Pancreas (tissue), 10 donors: Measurements from ENCODE around the gene RABAC1. TPM values are rescaled to one million over a fixed set of nuclear protein-coding genes. Genes with fewer than 3 reads are reported as not detected.
A peak's percentile ranks its signal among the peaks of the same experiment; 100 is the strongest.

Experiments used
- ATAC-seq, 4 donors: fragments of 200-7000 bp; cut with Tn5 transposase; one replicate each; pipeline versions ENCODE4 v1.8.0 to v1.9.1; 2020; ENCODE audit warnings: mild to moderate bottlenecking in 4 of 4, moderate library complexity in 4 of 4
- DNase-seq, 6 donors: peaks; one replicate each; pipeline ENCODE4 v3.0.0-alpha.2; 2020
- FAIRE-seq: peaks from 2 replicates; lab custom pipeline; 2012; peaks lifted over from hg19 to GRCh38; lab: Jason Lieb, UNC
- H3K27ac ChIP-seq, 4 donors: fragments of 200-600 bp; sonication (generic); 1 replicate in 3 of 4; 2 replicates in 1 of 4; pipeline versions ENCODE4 v1.5.0 to v1.8.0; 2020
- H3K27me3 ChIP-seq, 4 donors: fragments of 200-600 bp; one replicate each; pipeline ENCODE4 v1.8.0; 2021
- H3K36me3 ChIP-seq, 3 donors: fragments of 200-600 bp; sonication (generic) in 1 of 3; one replicate each; pipeline versions ENCODE4 v1.5.0 to v1.8.0; 2020 to 2021
- H3K4me1 ChIP-seq, 3 donors: fragments of 200-600 bp; one replicate each; pipeline ENCODE4 v1.8.0; 2021
- H3K4me3 ChIP-seq, 4 donors: fragments of 200-600 bp; sonication (generic) in 2 of 4; one replicate each; pipeline versions ENCODE4 v1.5.0 to v1.8.0; 2020 to 2021
- H3K9me3 ChIP-seq, 4 donors: fragments of 200-600 bp; one replicate each; pipeline ENCODE4 v1.8.0; 2021
- CTCF ChIP-seq, 4 donors: fragments of 200-600 bp; sonication (generic) in 3 of 4; IDR thresholded peaks; one replicate each; pipeline versions ENCODE4 v1.5.0 to v1.8.0; 2021; ENCODE audit warnings: antibody characterized with exemption in 4 of 4
- WGBS, 2 donors: extraction: QIAGEN DNeasy Blood & Tissue Kit; methylation state at CpG; one replicate each; pipeline ENCODE4 v1.1.7; 2013; 5-methylcytosine and 5-hydroxymethylcytosine counted together
- intact Hi-C, 3 donors: fragments of 100-400 bp; cut with DNase I; formaldehyde crosslinking; loops; one replicate each; pipeline versions ENCODE4 v1.11.1 to v1.14.2; 2022
- polyA plus RNA-seq, 2 donors: library from polyadenylated mRNA; stranded (reverse); fragments of 200-250 nt; gene quantifications; one replicate each; pipeline ENCODE4 v1.2.3, GENCODE V29; 2013
- total RNA-seq, 6 donors: library from RNA; stranded (reverse); fragmentation: NEBNext Ultra II Directional in 4 of 6; extraction: Animal tissue kit (Norgen Biotek cat#: 25700) in 4 of 6; gene quantifications; one replicate each; pipeline versions ENCODE4 v1.2.1 to v1.2.4, GENCODE V29; 2021 to 2023
- donor health status: healthy with polysubstance abuse.
- donor health status: DM: no; HTN: no; CAD: no; lungs with moderate emphysema.
- donor health status: DM: no; HTN: no; CAD: no.
- donor health status: control.
- donor health status: control.
- donor health status: Bipolar disorder and iron deficiency.
- donor health status: DM: yes; HTN: yes; CAD: no.
- donor health status: DM: no; HTN: no; CAD: no.
- donor health status: DM: no; HTN: no; CAD: no.
- donor health status: DM: yes; HTN: yes; CAD: no.

RABAC1 gene
- total and polyA plus RNA-seq, 8 donors, result 49.8 to 134 (median 74.0) TPM

- DNase-seq (peak in 1 of 6 donors; percentile 39), ATAC-seq (no peak), FAIRE-seq (no peak)
- Histone ChIP-seq H3K27me3 (peaks cover 0 to 7% (median 0%) of the 10 kb centered on the region in 4 donors), H3K9me3 (no peaks in the 10 kb centered on the region), H3K27ac (no peak overlapping the region), H3K36me3 (no peaks in the 10 kb centered on the region), H3K4me1 (no peaks in the 10 kb centered on the region), H3K4me3 (no peak overlapping the region)
- WGBS, 2 donors, result 9 to 10% methylated on average over 21 of the region's 21 CpGs
- no peak for TF ChIP-seq CTCF (IDR thresholded peaks at IDR 0.05)
- intact Hi-C loops, result no loop called here
These were observed 45.3 kb downstream of the RABAC1 start for GRCh38 chr19:41913538-41914423.

GRCh38 chr19:41912899-41913537, 46.1 kb downstream of the RABAC1 start:
- H3K9me3 ChIP-seq, result no peaks in the 10 kb centered on the region
- FAIRE-seq (no peak), DNase-seq (peak in 1 of 6 donors; percentile 73), ATAC-seq (peak in 3 of 4 donors; percentile 6 to 17 (median 17))
- peaks cover 0 to 7% (median 0%) of the 10 kb centered on the region in 4 donors for H3K27me3 ChIP-seq
- H3K27ac ChIP-seq, result no peak overlapping the region
- no peak overlapping the region for H3K4me3 ChIP-seq
- H3K36me3 ChIP-seq, result no peaks in the 10 kb centered on the region
- H3K4me1 ChIP-seq, result no peaks in the 10 kb centered on the region
- intact Hi-C loops, result no loop called here
- TF ChIP-seq CTCF (IDR thresholded peaks at IDR 0.05), result no peak
- WGBS, 2 donors, result 2 to 3% methylated on average over 27 to 51 of the region's 51 CpGs

GRCh38 chr19:41911889-41912731, 47.0 kb downstream of the RABAC1 start:
- Histone ChIP-seq H3K27ac (no peak overlapping the region), H3K4me3 (no peak overlapping the region), H3K4me1 (no peaks in the 10 kb centered on the region), H3K9me3 (no peaks in the 10 kb centered on the region), H3K36me3 (no peaks in the 10 kb centered on the region), H3K27me3 (peaks cover 0 to 7% (median 0%) of the 10 kb centered on the region in 4 donors)
- 11 to 17% methylated on average over 25 to 29 of the region's 29 CpGs for WGBS, 2 donors
- no peak for TF ChIP-seq CTCF (IDR thresholded peaks at IDR 0.05)
- no peak for ATAC-seq
- DNase-seq, result peak in 1 of 6 donors; percentile 51
- intact Hi-C loops, result no loop called here
- no peak for FAIRE-seq

- WGBS, 2 donors, result 43 to 58% methylated on average over 13 of the region's 13 CpGs
- H3K27ac ChIP-seq, result no peak overlapping the region
- TF ChIP-seq CTCF (IDR thresholded peaks at IDR 0.05), result no peak
- H3K36me3 ChIP-seq, result peaks cover 0 to 5% (median 0%) of the 10 kb centered on the region in 3 donors
- no peak overlapping the region for H3K4me3 ChIP-seq
- DNase-seq (peak in 1 of 6 donors; percentile 45), ATAC-seq (no peak), FAIRE-seq (no peak)
- no peaks in the 10 kb centered on the region for H3K4me1 ChIP-seq
- H3K9me3 ChIP-seq, result no peaks in the 10 kb centered on the region
- H3K27me3 ChIP-seq, result peaks cover 0 to 7% (median 0%) of the 10 kb centered on the region in 4 donors
- intact Hi-C loops, result no loop called here
These were observed 47.9 kb downstream of the RABAC1 start for GRCh38 chr19:41910992-41911888.
